Measurements from ENCODE around the gene ARHGAP25. TPM values are rescaled to one million over a fixed set of nuclear protein-coding genes. Genes with fewer than 3 reads are reported as not detected.
"Not testable (repeated sequence)": the region's sequence is repeated elsewhere in the genome, so short reads cannot be mapped to it uniquely, and the experiment has no call there.

Gene ARHGAP25
- total RNA-seq, 1 experiment from 2014 or later, result 6.2 TPM

GRCh38 chr2:68800517-68800916 is 65.9 kb downstream of the ARHGAP25 start:
- no peak overlapping the region for H3K4me3 ChIP-seq (ENCODE audit: low read depth, low read length, poor library complexity, severe bottlenecking)
- TF ChIP-seq EZH2 (IDR thresholded peaks at IDR 0.05; ENCODE audit: borderline replicate concordance, low read depth, low read length, poor library complexity, severe bottlenecking), result no peak
- TF ChIP-seq CTCF (conservative IDR thresholded peaks at IDR 0.05; ENCODE audit: low read depth, low read length), result no peak
- no peaks in the 10 kb centered on the region for H3K36me3 ChIP-seq (ENCODE audit: insufficient read depth, low read length, poor library complexity, severe bottlenecking)
- intact Hi-C loops (cut with micrococcal nuclease; ENCODE audit: unreplicated experiment), result no loop called here
- no peaks in the 10 kb centered on the region for H3K9me3 ChIP-seq (ENCODE audit: low read depth, low read length, poor library complexity, severe bottlenecking)
- no peak for DNase-seq (ENCODE audit: low spot score)
- no TSS peak for BruUV-seq (replicated peaks)
- ChIA-PET CTCF (no interaction called here), POLR2A (ENCODE audit: low non-redundant PET) (interaction anchor here (0.6 kb wide), 1 partner anchor 385 kb away, joined by 3 read pairs; no protein-coding TSS in a partner anchor)
- H3K27ac ChIP-seq (ENCODE audit: low read depth, low read length, poor library complexity, severe bottlenecking), result no peak overlapping the region
- no peaks in the 10 kb centered on the region for H3K27me3 ChIP-seq (replicated peaks; ENCODE audit: insufficient read depth, low read depth, low read length, poor library complexity)
- peaks cover 7% of the 10 kb centered on the region for H3K4me1 ChIP-seq (ENCODE audit: insufficient read depth, low read length, poor library complexity, severe bottlenecking)

- BruUV-seq (replicated peaks); H3K36me3 ChIP-seq (ENCODE audit: insufficient read depth, low read length, poor library complexity, severe bottlenecking); CTCF ChIA-PET; H3K4me1 ChIP-seq (ENCODE audit: insufficient read depth, low read length, poor library complexity, severe bottlenecking); POLR2A ChIA-PET (ENCODE audit: low non-redundant PET); H3K27me3 ChIP-seq (replicated peaks; ENCODE audit: insufficient read depth, low read depth, low read length, poor library complexity); DNase-seq (ENCODE audit: low spot score); H3K27ac ChIP-seq (ENCODE audit: low read depth, low read length, poor library complexity, severe bottlenecking); intact Hi-C loops (cut with micrococcal nuclease; ENCODE audit: unreplicated experiment); H3K4me3 ChIP-seq (ENCODE audit: low read depth, low read length, poor library complexity, severe bottlenecking); H3K9me3 ChIP-seq (ENCODE audit: low read depth, low read length, poor library complexity, severe bottlenecking): not testable (repeated sequence)
These were observed 67.5 kb downstream of the ARHGAP25 start for GRCh38 chr2:68802161-68802560.

GRCh38 chr2:68805025-68805424 is 70.4 kb downstream of the ARHGAP25 start:
- CTCF ChIA-PET, result no interaction called here
- no peak overlapping the region for H3K27ac ChIP-seq (ENCODE audit: low read depth, low read length, poor library complexity, severe bottlenecking)
- no peaks in the 10 kb centered on the region for H3K36me3 ChIP-seq (ENCODE audit: insufficient read depth, low read length, poor library complexity, severe bottlenecking)
- no TSS peak for BruUV-seq (replicated peaks)
- peaks cover 6% of the 10 kb centered on the region for H3K4me1 ChIP-seq (ENCODE audit: insufficient read depth, low read length, poor library complexity, severe bottlenecking)
- TF ChIP-seq EZH2 (IDR thresholded peaks at IDR 0.05; ENCODE audit: borderline replicate concordance, low read depth, low read length, poor library complexity, severe bottlenecking) (no peak), CTCF (conservative IDR thresholded peaks at IDR 0.05; ENCODE audit: low read depth, low read length) (no peak)
- H3K9me3 ChIP-seq (ENCODE audit: low read depth, low read length, poor library complexity, severe bottlenecking), result no peaks in the 10 kb centered on the region
- no peak overlapping the region for H3K4me3 ChIP-seq (ENCODE audit: low read depth, low read length, poor library complexity, severe bottlenecking)
- no peaks in the 10 kb centered on the region for H3K27me3 ChIP-seq (replicated peaks; ENCODE audit: insufficient read depth, low read depth, low read length, poor library complexity)
- POLR2A ChIA-PET (ENCODE audit: low non-redundant PET), result no interaction called here
- DNase-seq (ENCODE audit: low spot score), result no peak
- intact Hi-C loops (cut with micrococcal nuclease; ENCODE audit: unreplicated experiment), result no loop called here

GRCh38 chr2:68806511-68807109 is 72.0 kb downstream of the ARHGAP25 start:
- no peak for DNase-seq (ENCODE audit: low spot score)
- intact Hi-C loops (cut with micrococcal nuclease; ENCODE audit: unreplicated experiment), result no loop called here
- H3K27ac ChIP-seq (ENCODE audit: low read depth, low read length, poor library complexity, severe bottlenecking), result no peak overlapping the region

More at GRCh38 chr2:68806511-68807109, 72.0 kb downstream of the ARHGAP25 start:
- Histone ChIP-seq H3K4me3 (ENCODE audit: low read depth, low read length, poor library complexity, severe bottlenecking) (no peak overlapping the region), H3K9me3 (ENCODE audit: low read depth, low read length, poor library complexity, severe bottlenecking) (no peaks in the 10 kb centered on the region), H3K4me1 (ENCODE audit: insufficient read depth, low read length, poor library complexity, severe bottlenecking) (peaks cover 6% of the 10 kb centered on the region), H3K27me3 (replicated peaks; ENCODE audit: insufficient read depth, low read depth, low read length, poor library complexity) (no peaks in the 10 kb centered on the region), H3K36me3 (ENCODE audit: insufficient read depth, low read length, poor library complexity, severe bottlenecking) (no peaks in the 10 kb centered on the region)
- ChIA-PET CTCF (no interaction called here), POLR2A (ENCODE audit: low non-redundant PET) (no interaction called here)
- TF ChIP-seq EZH2 (IDR thresholded peaks at IDR 0.05; ENCODE audit: borderline replicate concordance, low read depth, low read length, poor library complexity, severe bottlenecking), result no peak
- TF ChIP-seq CTCF (conservative IDR thresholded peaks at IDR 0.05; ENCODE audit: low read depth, low read length), result no peak
- BruUV-seq (replicated peaks), result no TSS peak

Data from A673 (cell line).